ENCODE data around the gene VPS39.

The VPS39 gene

GRCh38 chr15:42228036-42228435 is 19.9 kb upstream of the VPS39 start:
- Histone ChIP-seq H3K4me3 (no peak overlapping the region), H3K9me3 (replicated peaks in 1 of 11) (no peaks in the 10 kb centered on the region), H3K27me3 (no peaks in the 10 kb centered on the region), H3K27ac (no peak overlapping the region), H4K20me1 (peaks cover 0 to 21% (median 0%) of the 10 kb centered on the region in 11 experiments; a peak in 5 of 22 replicates), H3K4me1 (no peaks in the 10 kb centered on the region), H3K9ac (no peak overlapping the region), H3K36me3 (peaks cover 94 to 100% (median 99%) of the 10 kb centered on the region in 11 experiments), H3K4me2 (no peak overlapping the region)
- no peak for TF ChIP-seq Cebpa-rat (IDR thresholded peaks at IDR 0.05)

- Histone ChIP-seq H3K9ac (no peak overlapping the region), H4K20me1 (peaks cover 0 to 21% (median 0%) of the 10 kb centered on the region in 11 experiments; a peak in 5 of 22 replicates), H3K4me3 (no peak overlapping the region), H3K9me3 (replicated peaks in 1 of 11) (no peaks in the 10 kb centered on the region), H3K4me1 (no peaks in the 10 kb centered on the region), H3K36me3 (peaks cover 94 to 100% (median 98%) of the 10 kb centered on the region in 11 experiments), H3K27me3 (no peaks in the 10 kb centered on the region), H3K4me2 (no peak overlapping the region), H3K27ac (no peak overlapping the region)
- TF ChIP-seq Cebpa-rat (IDR thresholded peaks at IDR 0.05): no peak
These were observed 18.5 kb upstream of the VPS39 start for GRCh38 chr15:42226648-42227047.

GRCh38 chr15:42220216-42220615 is 12.1 kb upstream of the VPS39 start:
- H3K9ac ChIP-seq: no peak overlapping the region
- no peaks in the 10 kb centered on the region for H3K9me3 ChIP-seq (replicated peaks in 1 of 11)
- H3K27me3 ChIP-seq: no peaks in the 10 kb centered on the region
- TF ChIP-seq Cebpa-rat (IDR thresholded peaks at IDR 0.05): no peak
- peaks cover 6 to 16% (median 11%) of the 10 kb centered on the region in 10 experiments; a peak in 16 of 20 replicates for H3K4me1 ChIP-seq
- H3K4me2 ChIP-seq: no peak overlapping the region
- H3K36me3 ChIP-seq: peaks cover 77 to 100% (median 91%) of the 10 kb centered on the region in 11 experiments
- peaks cover 0 to 9% (median 0%) of the 10 kb centered on the region in 11 experiments; a peak in 2 of 22 replicates for H4K20me1 ChIP-seq
- no peak overlapping the region for H3K27ac ChIP-seq
- H3K4me3 ChIP-seq: no peak overlapping the region

- Histone ChIP-seq H4K20me1 (peaks cover 0 to 9% (median 0%) of the 10 kb centered on the region in 11 experiments; a peak in 2 of 22 replicates), H3K4me3 (no peak overlapping the region), H3K9me3 (replicated peaks in 1 of 11) (no peaks in the 10 kb centered on the region), H3K27ac (no peak overlapping the region), H3K36me3 (peaks cover 77 to 100% (median 90%) of the 10 kb centered on the region in 11 experiments), H3K4me1 (peaks cover 6 to 16% (median 11%) of the 10 kb centered on the region in 10 experiments; a peak in 16 of 20 replicates), H3K9ac (no peak overlapping the region), H3K27me3 (no peaks in the 10 kb centered on the region), H3K4me2 (peak overlapping the region in 5 of 11 experiments; percentile 15 to 55 (median 20); a peak in 7 of 22 replicates)
- no peak for TF ChIP-seq Cebpa-rat (IDR thresholded peaks at IDR 0.05)
These were observed 11.0 kb upstream of the VPS39 start for GRCh38 chr15:42218953-42219592.

GRCh38 chr15:42217568-42217967 is 9.5 kb upstream of the VPS39 start:
- Histone ChIP-seq H3K4me3 (no peak overlapping the region), H3K9ac (no peak overlapping the region), H3K27ac (no peak overlapping the region), H3K27me3 (no peaks in the 10 kb centered on the region), H3K36me3 (peaks cover 78 to 100% (median 90%) of the 10 kb centered on the region in 11 experiments), H3K4me2 (no peak overlapping the region), H4K20me1 (peaks cover 0 to 9% (median 0%) of the 10 kb centered on the region in 11 experiments; a peak in 2 of 22 replicates), H3K9me3 (replicated peaks in 1 of 11) (no peaks in the 10 kb centered on the region), H3K4me1 (peaks cover 6 to 16% (median 11%) of the 10 kb centered on the region in 10 experiments; a peak in 16 of 20 replicates)
- TF ChIP-seq Cebpa-rat (IDR thresholded peaks at IDR 0.05): no peak

- Histone ChIP-seq H3K27ac (no peak overlapping the region), H3K4me2 (no peak overlapping the region), H3K4me1 (peaks cover 6 to 16% (median 11%) of the 10 kb centered on the region in 10 experiments; a peak in 16 of 20 replicates), H3K9me3 (replicated peaks in 1 of 11) (no peaks in the 10 kb centered on the region), H3K27me3 (no peaks in the 10 kb centered on the region), H3K4me3 (no peak overlapping the region), H3K36me3 (peaks cover 80 to 100% (median 93%) of the 10 kb centered on the region in 11 experiments), H4K20me1 (peaks cover 0 to 9% (median 0%) of the 10 kb centered on the region in 11 experiments; a peak in 2 of 22 replicates), H3K9ac (no peak overlapping the region)
- TF ChIP-seq Cebpa-rat (IDR thresholded peaks at IDR 0.05): no peak
These were observed 8.1 kb upstream of the VPS39 start for GRCh38 chr15:42215913-42216829.

GRCh38 chr15:42214600-42214999 is 6.5 kb upstream of the VPS39 start:
- Histone ChIP-seq H3K9ac (no peak overlapping the region), H3K4me3 (no peak overlapping the region), H4K20me1 (peaks cover 0 to 9% (median 0%) of the 10 kb centered on the region in 11 experiments; a peak in 2 of 22 replicates), H3K4me1 (peaks cover 4 to 12% (median 9%) of the 10 kb centered on the region in 10 experiments; a peak in 16 of 20 replicates), H3K27ac (no peak overlapping the region), H3K9me3 (replicated peaks in 1 of 11) (no peaks in the 10 kb centered on the region), H3K36me3 (peaks cover 89 to 100% (median 96%) of the 10 kb centered on the region in 11 experiments), H3K27me3 (no peaks in the 10 kb centered on the region), H3K4me2 (no peak overlapping the region)
- no peak for TF ChIP-seq Cebpa-rat (IDR thresholded peaks at IDR 0.05)

- peaks cover 0 to 3% (median 0%) of the 10 kb centered on the region in 11 experiments; a peak in 1 of 22 replicates for H4K20me1 ChIP-seq
- no peak overlapping the region for H3K4me2 ChIP-seq
- no peaks in the 10 kb centered on the region for H3K9me3 ChIP-seq (replicated peaks in 1 of 11)
- H3K4me3 ChIP-seq: no peak overlapping the region
- peaks cover 85 to 100% (median 96%) of the 10 kb centered on the region in 11 experiments for H3K36me3 ChIP-seq
- H3K27me3 ChIP-seq: no peaks in the 10 kb centered on the region
- no peak overlapping the region for H3K9ac ChIP-seq
- H3K4me1 ChIP-seq: peaks cover 0 to 5% (median 2%) of the 10 kb centered on the region in 10 experiments; a peak in 11 of 20 replicates
- no peak for TF ChIP-seq Cebpa-rat (IDR thresholded peaks at IDR 0.05)
- H3K27ac ChIP-seq: no peak overlapping the region
These were observed 5.4 kb upstream of the VPS39 start for GRCh38 chr15:42213511-42213910.

GRCh38 chr15:42210696-42211095 is 2.6 kb upstream of the VPS39 start:
- peaks cover 13 to 22% (median 18%) of the 10 kb centered on the region in 10 experiments for H3K4me1 ChIP-seq
- H4K20me1 ChIP-seq: peaks cover 0 to 3% (median 0%) of the 10 kb centered on the region in 11 experiments; a peak in 6 of 22 replicates
- H3K4me3 ChIP-seq: no peak overlapping the region
- TF ChIP-seq Cebpa-rat (IDR thresholded peaks at IDR 0.05): no peak
- H3K27me3 ChIP-seq: no peaks in the 10 kb centered on the region
- no peak overlapping the region for H3K27ac ChIP-seq
- H3K9ac ChIP-seq: no peak overlapping the region
- peaks cover 57 to 77% (median 70%) of the 10 kb centered on the region in 11 experiments for H3K36me3 ChIP-seq
- H3K9me3 ChIP-seq (replicated peaks in 1 of 11): no peaks in the 10 kb centered on the region
- no peak overlapping the region for H3K4me2 ChIP-seq

All from BLaER1 treated with 17β-estradiol and CSF1 and Interleukin-3, amounts not matched to agents 10 nM and 100 nM (cell line).